Retinal pigment epithelial cell (primary cell): ENCODE data around the gene PTPRN2.

Source experiments
- DNase-seq: peaks from one replicate; pipeline ENCODE4 v3.0.0-alpha.2; 2010; ENCODE audit warnings: low read depth
- H3K4me3 ChIP-seq: 2 replicates; pipeline ENCODE4 v1.5.1; 2011; ENCODE audit warnings: mild to moderate bottlenecking, low read length, control low read depth, moderate library complexity
- CTCF ChIP-seq: conservative IDR thresholded peaks from 2 replicates; pipeline ENCODE4 v1.5.1; 2011; ENCODE audit warnings: low read depth, low read length, control low read depth, inconsistent platforms

Gene PTPRN2

DNA sequence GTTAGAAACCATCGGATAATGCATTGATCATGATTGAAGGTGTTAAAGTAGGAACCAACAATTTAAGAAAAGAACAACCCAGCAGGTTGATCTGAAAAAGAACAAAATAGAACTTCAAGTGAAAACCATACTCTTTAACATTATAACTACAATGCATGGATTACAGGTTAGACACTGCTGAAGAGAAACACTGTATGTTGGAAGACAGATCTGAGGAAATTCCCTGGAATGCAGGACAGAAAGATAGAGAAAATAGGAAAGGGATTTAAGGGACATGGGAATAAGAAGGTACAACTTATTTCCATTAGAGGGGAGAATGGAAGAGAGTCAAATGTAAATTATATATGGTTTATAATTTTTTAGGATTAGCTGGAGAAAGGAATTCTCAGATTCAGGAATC, 947.5 kb downstream of the PTPRN2 start:
- no peak for TF ChIP-seq CTCF
- no peak overlapping the region for H3K4me3 ChIP-seq
- no peak for DNase-seq

- TF ChIP-seq CTCF: no peak
Measured at GRCh38 chr7:157638563-157638962, 949.1 kb downstream of the PTPRN2 start.

GRCh38 chr7:157637216-157637949, 950.2 kb downstream of the PTPRN2 start:
- TF ChIP-seq CTCF: no peak
- no peak for DNase-seq
- H3K4me3 ChIP-seq: no peak overlapping the region

More at GRCh38 chr7:157638563-157638962, 949.1 kb downstream of the PTPRN2 start:
- H3K4me3 ChIP-seq: no peak overlapping the region
- DNase-seq: no peak

GRCh38 chr7:157635669-157636068, 952.0 kb downstream of the PTPRN2 start:
- DNase-seq: no peak
- H3K4me3 ChIP-seq: no peak overlapping the region
- no peak for TF ChIP-seq CTCF

DNA sequence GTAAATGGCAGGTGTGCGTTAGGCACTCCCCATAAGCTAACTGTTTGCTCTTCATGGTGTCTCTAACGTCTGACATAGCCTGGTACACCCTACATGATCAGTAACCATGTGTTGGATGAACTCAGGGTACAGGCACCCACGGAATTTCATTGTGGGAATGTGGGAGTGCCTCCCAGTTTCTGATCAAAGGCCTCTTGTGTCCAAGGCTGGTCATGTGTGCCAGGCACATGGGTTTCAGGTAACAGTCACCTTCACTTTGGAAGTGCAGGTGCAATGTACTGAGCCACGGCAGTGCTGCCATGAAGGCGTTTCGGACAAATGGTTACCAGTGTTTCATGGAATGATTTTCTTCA, 952.5 kb downstream of the PTPRN2 start:
- DNase-seq: no peak
- TF ChIP-seq CTCF: no peak

DNA sequence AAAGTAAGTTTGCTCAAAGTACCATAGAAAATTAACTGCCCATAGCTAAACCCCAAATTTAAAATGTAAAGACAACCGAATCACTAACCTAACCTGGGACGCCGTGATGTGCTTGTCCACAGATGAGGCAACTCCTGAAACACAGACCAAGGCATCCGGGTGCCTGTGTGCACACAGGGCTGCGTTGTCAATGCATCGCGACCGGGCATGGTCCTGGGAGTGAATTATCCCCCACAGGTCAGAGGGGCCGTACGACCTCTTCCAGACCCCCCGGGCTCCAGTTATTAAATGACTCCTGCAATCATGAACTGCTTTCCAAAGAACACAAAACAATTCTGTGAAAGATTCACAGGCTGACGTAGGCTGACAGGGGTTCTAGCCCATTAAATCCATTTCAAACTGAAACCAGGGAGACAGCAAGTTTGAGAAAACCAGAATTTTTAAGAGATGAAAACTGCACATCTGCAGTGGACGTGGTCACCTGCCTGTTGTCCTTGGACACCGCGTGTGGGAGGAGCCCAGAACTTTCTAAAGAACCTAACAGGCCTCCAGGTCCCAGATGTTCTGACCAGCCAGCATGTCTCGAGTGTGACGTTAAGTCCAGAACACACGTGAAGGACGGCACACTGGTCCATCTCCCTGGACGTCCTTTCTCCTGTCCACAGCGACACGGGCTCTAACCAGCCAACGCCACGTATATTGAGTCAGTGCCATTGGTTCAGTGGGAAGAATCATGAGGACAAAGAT, 953.0 kb downstream of the PTPRN2 start:
- DNase-seq: no peak
- H3K4me3 ChIP-seq: no peak overlapping the region
- TF ChIP-seq CTCF: no peak

More for the DNA sequence above, 952.5 kb downstream of the PTPRN2 start:
- no peak overlapping the region for H3K4me3 ChIP-seq
